GM23338 (cell line): ENCODE data around the gene FOLR1.

ENCODE experiments used
- EZH2 ChIP-seq: fragments of 200-600 bp; sonication (generic); IDR thresholded peaks from one replicate; pipeline ENCODE4 v1.8.0; 2017; ENCODE audit warnings: antibody characterized with exemption, mild to moderate bottlenecking, low read depth; ENCODE audit not compliant: unreplicated experiment
- POLR2AphosphoS5 ChIP-seq: IDR thresholded peaks from 2 replicates; pipeline ENCODE4 v1.6.1; 2016; ENCODE audit warnings: antibody characterized with exemption, low read depth
- TF ChIP-seq, protein P1 (sequence below), 2 experiments: fragments of 200-600 bp in 1 of 2; sonication (generic) in 1 of 2; conservative IDR thresholded peaks; 2 replicates each; pipeline versions ENCODE4 v1.5.1 to v1.6.1; 2016 to 2017; ENCODE audit warnings: antibody characterized with exemption in 2 of 2, low read depth in 2 of 2, mild to moderate bottlenecking in 2 of 2, moderate library complexity in 1 of 2

DNA sequence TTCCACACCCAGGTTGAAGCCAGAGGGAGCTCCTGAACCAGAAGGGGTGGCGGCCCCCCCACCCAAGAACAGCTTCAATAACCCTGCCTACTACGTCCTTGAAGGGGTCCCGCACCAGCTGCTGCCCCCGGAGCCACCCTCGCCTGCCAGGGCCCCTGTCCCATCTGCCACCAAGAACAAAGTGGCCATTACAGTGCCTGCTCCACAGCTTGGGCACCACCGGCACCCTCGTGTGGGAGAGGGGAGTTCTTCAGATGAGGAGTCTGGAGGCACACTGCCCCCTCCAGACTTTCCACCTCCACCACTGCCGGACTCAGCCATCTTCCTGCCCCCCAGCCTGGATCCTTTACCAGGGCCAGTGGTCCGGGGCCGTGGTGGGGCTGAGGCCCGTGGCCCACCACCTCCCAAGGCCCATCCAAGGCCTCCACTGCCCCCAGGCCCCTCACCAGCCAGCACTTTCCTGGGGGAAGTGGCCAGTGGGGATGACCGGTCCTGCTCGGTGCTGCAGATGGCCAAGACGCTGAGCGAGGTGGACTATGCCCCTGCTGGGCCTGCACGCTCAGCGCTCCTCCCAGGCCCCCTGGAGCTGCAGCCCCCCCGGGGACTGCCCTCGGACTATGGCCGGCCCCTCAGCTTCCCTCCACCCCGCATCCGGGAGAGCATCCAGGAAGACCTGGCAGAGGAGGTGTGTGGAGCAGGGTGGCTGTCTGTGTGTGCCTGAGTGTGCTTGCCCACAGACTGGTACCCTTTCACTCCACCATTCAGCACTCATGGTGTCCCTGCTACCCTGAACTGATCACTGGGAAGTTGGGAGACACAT, 45.4 kb downstream of the FOLR1 start:
- TF ChIP-seq POLR2AphosphoS5 (no peak), EZH2 (no peak)
- TF ChIP-seq, protein P1, sequence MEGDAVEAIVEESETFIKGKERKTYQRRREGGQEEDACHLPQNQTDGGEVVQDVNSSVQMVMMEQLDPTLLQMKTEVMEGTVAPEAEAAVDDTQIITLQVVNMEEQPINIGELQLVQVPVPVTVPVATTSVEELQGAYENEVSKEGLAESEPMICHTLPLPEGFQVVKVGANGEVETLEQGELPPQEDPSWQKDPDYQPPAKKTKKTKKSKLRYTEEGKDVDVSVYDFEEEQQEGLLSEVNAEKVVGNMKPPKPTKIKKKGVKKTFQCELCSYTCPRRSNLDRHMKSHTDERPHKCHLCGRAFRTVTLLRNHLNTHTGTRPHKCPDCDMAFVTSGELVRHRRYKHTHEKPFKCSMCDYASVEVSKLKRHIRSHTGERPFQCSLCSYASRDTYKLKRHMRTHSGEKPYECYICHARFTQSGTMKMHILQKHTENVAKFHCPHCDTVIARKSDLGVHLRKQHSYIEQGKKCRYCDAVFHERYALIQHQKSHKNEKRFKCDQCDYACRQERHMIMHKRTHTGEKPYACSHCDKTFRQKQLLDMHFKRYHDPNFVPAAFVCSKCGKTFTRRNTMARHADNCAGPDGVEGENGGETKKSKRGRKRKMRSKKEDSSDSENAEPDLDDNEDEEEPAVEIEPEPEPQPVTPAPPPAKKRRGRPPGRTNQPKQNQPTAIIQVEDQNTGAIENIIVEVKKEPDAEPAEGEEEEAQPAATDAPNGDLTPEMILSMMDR (conservative IDR thresholded peaks at IDR 0.05; ENCODE audit: low read depth in 2 of 2): peak in 1 of 2 experiments; percentile 14; a peak in 1 of 4 replicates
